C4-2B (cell line): ENCODE data around the gene PROKR2.

ENCODE experiments used
- CTCF ChIP-seq: fragments of 450-650 bp; conservative IDR thresholded peaks from 2 replicates; pipeline ENCODE4 v1.5.1; 2017; ENCODE audit warnings: mild to moderate bottlenecking
- ZFX ChIP-seq: fragments of 450-650 bp; IDR thresholded peaks from 2 replicates; pipeline ENCODE4 v1.6.1; 2017

DNA sequence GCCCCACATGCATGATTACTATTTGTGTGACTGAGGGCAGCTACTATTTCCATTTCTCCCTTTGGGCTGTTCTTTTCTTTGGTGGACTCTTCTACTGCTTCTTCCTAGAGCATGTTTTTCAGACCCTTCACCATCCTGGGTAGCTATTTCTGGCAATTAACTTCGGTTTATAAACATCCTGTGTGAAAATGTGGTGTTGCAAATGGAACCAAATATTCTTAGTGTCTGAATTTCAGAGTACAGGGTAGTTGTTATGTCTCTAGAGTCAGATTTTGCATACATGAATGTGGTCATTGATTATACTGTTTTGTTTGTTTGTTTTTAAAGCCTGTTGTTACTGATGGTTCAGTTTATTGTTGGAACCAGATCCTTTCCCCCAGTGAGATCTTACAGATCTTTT lies 49.7 kb downstream of the PROKR2 start:
- TF ChIP-seq CTCF (no peak), ZFX (no peak)
